Loucy (cell line): ENCODE results near the gene HEATR1.
"Not testable (repeated sequence)": the region's sequence is repeated elsewhere in the genome, so short reads cannot be mapped to it uniquely, and the experiment has no call there.

ENCODE experiments used
- H2AFZ ChIP-seq: fragments of 200-600 bp; sonication (generic); 2 replicates; pipeline ENCODE4 v1.6.0; 2016; ENCODE audit warnings: antibody characterized with exemption, mild to moderate bottlenecking, low read length, moderate library complexity
- H3F3A ChIP-seq: fragments of 200-600 bp; 2 replicates; pipeline ENCODE4 v1.6.0; 2016; ENCODE audit warnings: antibody characterized with exemption, low read depth, mild to moderate bottlenecking
- H3K27me3 ChIP-seq: fragments of 200-600 bp; sonication (generic); 2 replicates; pipeline ENCODE4 v1.6.1; 2014; ENCODE audit warnings: low read length, mild to moderate bottlenecking; ENCODE audit not compliant: insufficient read depth, poor library complexity, severe bottlenecking
- H3K36me3 ChIP-seq: fragments of 200-600 bp; sonication (generic); 2 replicates; pipeline ENCODE4 v1.6.1; 2016; ENCODE audit warnings: low read length; ENCODE audit not compliant: insufficient read depth
- H3K4me1 ChIP-seq: fragments of 200-600 bp; sonication (generic); 2 replicates; pipeline ENCODE4 v1.5.1; 2014; ENCODE audit warnings: low read length, mild to moderate bottlenecking; ENCODE audit not compliant: insufficient read depth, poor library complexity, severe bottlenecking
- H3K4me2 ChIP-seq: fragments of 200-600 bp; sonication (generic); 2 replicates; pipeline ENCODE4 v1.6.0; 2014; ENCODE audit warnings: antibody characterized with exemption, low read length, low read depth, mild to moderate bottlenecking; ENCODE audit not compliant: poor library complexity, severe bottlenecking
- H3K4me3 ChIP-seq: fragments of 200-600 bp; sonication (generic); 2 replicates; pipeline ENCODE4 v1.5.1; 2014; ENCODE audit warnings: low read length, mild to moderate bottlenecking, mixed read lengths; ENCODE audit not compliant: poor library complexity, severe bottlenecking
- H3K79me2 ChIP-seq: fragments of 200-600 bp; sonication (generic); 2 replicates; pipeline ENCODE4 v1.6.1; 2014; ENCODE audit warnings: low read length; ENCODE audit not compliant: insufficient read depth
- H3K9ac ChIP-seq: fragments of 200-600 bp; sonication (generic); 2 replicates; pipeline ENCODE4 v1.6.0; 2014; ENCODE audit warnings: mild to moderate bottlenecking, low read depth, low read length, moderate library complexity; ENCODE audit not compliant: poor library complexity, severe bottlenecking
- H3K9me2 ChIP-seq: fragments of 200-600 bp; sonication (generic); replicated peaks from 2 replicates; pipeline ENCODE4 v1.6.1; 2016; ENCODE audit warnings: low read depth, low read length, mixed read lengths
- H3K9me3 ChIP-seq: fragments of 200-600 bp; sonication (generic); 2 replicates; pipeline ENCODE4 v1.6.1; 2014; ENCODE audit warnings: mild to moderate bottlenecking, antibody characterized with exemption, low read length, low read depth; ENCODE audit not compliant: insufficient read depth
- H4K20me1 ChIP-seq: fragments of 200-600 bp; sonication (generic); 2 replicates; pipeline ENCODE4 v1.6.0; 2014; ENCODE audit warnings: antibody characterized with exemption, low read length, mild to moderate bottlenecking; ENCODE audit not compliant: insufficient read depth, poor library complexity, severe bottlenecking
- CTCF ChIP-seq: fragments of 200-600 bp; sonication (generic); conservative IDR thresholded peaks from 2 replicates; pipeline ENCODE4 v1.5.1; 2014; ENCODE audit warnings: mild to moderate bottlenecking, antibody characterized with exemption, low read length
- EZH2phosphoT487 ChIP-seq: fragments of 200-600 bp; IDR thresholded peaks from 2 replicates; pipeline ENCODE4 v1.6.1; 2018; ENCODE audit warnings: antibody characterized with exemption, mild to moderate bottlenecking, moderate library complexity, borderline replicate concordance

The HEATR1 gene

GRCh38 chr1:236507022-236507700 lies 97.2 kb downstream of the HEATR1 start:
- no peaks in the 10 kb centered on the region for H3K4me1 ChIP-seq
- H2AFZ ChIP-seq = no peak overlapping the region
- no peaks in the 10 kb centered on the region for H4K20me1 ChIP-seq
- H3K4me3 ChIP-seq = no peak overlapping the region
- no peak overlapping the region for H3K4me2 ChIP-seq
- no peak for TF ChIP-seq EZH2phosphoT487
- no peak for TF ChIP-seq CTCF
- no peaks in the 10 kb centered on the region for H3K9me3 ChIP-seq
- H3K9ac ChIP-seq = no peak overlapping the region
- H3K27me3 ChIP-seq = no peaks in the 10 kb centered on the region
- H3K9me2 ChIP-seq = no peaks in the 10 kb centered on the region
- H3F3A ChIP-seq = no peaks in the 10 kb centered on the region
- no peaks in the 10 kb centered on the region for H3K36me3 ChIP-seq
- no peaks in the 10 kb centered on the region for H3K79me2 ChIP-seq

GRCh38 chr1:236504338-236504737 lies 100.0 kb downstream of the HEATR1 start:
- H3K4me1 ChIP-seq, H3K36me3 ChIP-seq, H2AFZ ChIP-seq, H3K27me3 ChIP-seq, H3K79me2 ChIP-seq, H3K9ac ChIP-seq, H3K9me3 ChIP-seq, H4K20me1 ChIP-seq, H3K9me2 ChIP-seq, H3K4me2 ChIP-seq, H3K4me3 ChIP-seq, H3F3A ChIP-seq: not testable (repeated sequence)

- no peaks in the 10 kb centered on the region for H3F3A ChIP-seq
- no peaks in the 10 kb centered on the region for H3K9me3 ChIP-seq
- no peaks in the 10 kb centered on the region for H3K4me1 ChIP-seq
- H2AFZ ChIP-seq = no peak overlapping the region
- TF ChIP-seq CTCF (no peak), EZH2phosphoT487 (no peak)
- H3K9ac ChIP-seq = no peak overlapping the region
- no peaks in the 10 kb centered on the region for H3K79me2 ChIP-seq
- no peaks in the 10 kb centered on the region for H4K20me1 ChIP-seq
- H3K36me3 ChIP-seq = no peaks in the 10 kb centered on the region
- no peak overlapping the region for H3K4me2 ChIP-seq
- H3K9me2 ChIP-seq = no peaks in the 10 kb centered on the region
- no peak overlapping the region for H3K4me3 ChIP-seq
- no peaks in the 10 kb centered on the region for H3K27me3 ChIP-seq
Observed at GRCh38 chr1:236502972-236503639, 101.2 kb downstream of the HEATR1 start.

- Histone ChIP-seq H3K4me3 (no peak overlapping the region), H4K20me1 (no peaks in the 10 kb centered on the region), H3K27me3 (no peaks in the 10 kb centered on the region), H3F3A (no peaks in the 10 kb centered on the region), H3K79me2 (no peaks in the 10 kb centered on the region), H2AFZ (no peak overlapping the region), H3K4me1 (no peaks in the 10 kb centered on the region), H3K36me3 (no peaks in the 10 kb centered on the region), H3K9me2 (no peaks in the 10 kb centered on the region), H3K9ac (no peak overlapping the region), H3K4me2 (no peak overlapping the region), H3K9me3 (no peaks in the 10 kb centered on the region)
- no peak for TF ChIP-seq CTCF
- no peak for TF ChIP-seq EZH2phosphoT487
Observed at GRCh38 chr1:236502579-236502971, 101.7 kb downstream of the HEATR1 start.
